LNCaP clone FGC (cell line): ENCODE results near the gene VPS18.

Source experiments
- DNase-seq: peaks from one replicate; pipeline ENCODE4 v3.0.0-alpha.2; 2011; ENCODE audit warnings: low read depth
- H3K4me3 ChIP-seq: 2 replicates; pipeline ENCODE4 v1.5.1; 2011; ENCODE audit warnings: mild to moderate bottlenecking, low read depth, low read length, control low read depth
- CTCF ChIP-seq: IDR thresholded peaks from 2 replicates; pipeline ENCODE4 v1.5.1; 2012; ENCODE audit warnings: mild to moderate bottlenecking; ENCODE audit not compliant: control insufficient read depth, insufficient read depth; ENCODE audit errors: extremely low read depth

Gene VPS18

GRCh38 chr15:40869686-40870085 is 24.6 kb upstream of the VPS18 start:
- no peak overlapping the region for H3K4me3 ChIP-seq
- TF ChIP-seq CTCF = no peak

GRCh38 chr15:40870716-40871115 is 23.5 kb upstream of the VPS18 start:
- TF ChIP-seq CTCF = no peak
- H3K4me3 ChIP-seq = no peak overlapping the region
- DNase-seq = no peak

More at GRCh38 chr15:40869686-40870085, 24.6 kb upstream of the VPS18 start:
- DNase-seq = no peak

GRCh38 chr15:40871749-40872617 is 22.3 kb upstream of the VPS18 start:
- DNase-seq = peak; percentile 92
- TF ChIP-seq CTCF = 0 out of 2 replicates have a peak, but pooled peaks have one; percentile 7
- peak overlapping the region; percentile 70 for H3K4me3 ChIP-seq

GRCh38 chr15:40872791-40873693 is 21.2 kb upstream of the VPS18 start:
- H3K4me3 ChIP-seq = peak overlapping the region; percentile 70
- DNase-seq = no peak
- no peak for TF ChIP-seq CTCF

- DNase-seq = peak; percentile 78
- peak; percentile 79 for TF ChIP-seq CTCF
- peak within 1 kb of the TSS; percentile 70 for H3K4me3 ChIP-seq
Measured at GRCh38 chr15:40873694-40874561, 20.3 kb upstream of the VPS18 start, which contains the start of gene RHOV. Gene RHOV, minus strand, starts transcription at chr15:40874234. Its CDS starts 95 bp downstream, at chr15:40874139.

- TF ChIP-seq CTCF = no peak
- DNase-seq = no peak
- no peak overlapping the region for H3K4me3 ChIP-seq
Measured at GRCh38 chr15:40875991-40876730, 18.1 kb upstream of the VPS18 start.
